ENCODE results near the gene GAA.

Gene GAA

DNA sequence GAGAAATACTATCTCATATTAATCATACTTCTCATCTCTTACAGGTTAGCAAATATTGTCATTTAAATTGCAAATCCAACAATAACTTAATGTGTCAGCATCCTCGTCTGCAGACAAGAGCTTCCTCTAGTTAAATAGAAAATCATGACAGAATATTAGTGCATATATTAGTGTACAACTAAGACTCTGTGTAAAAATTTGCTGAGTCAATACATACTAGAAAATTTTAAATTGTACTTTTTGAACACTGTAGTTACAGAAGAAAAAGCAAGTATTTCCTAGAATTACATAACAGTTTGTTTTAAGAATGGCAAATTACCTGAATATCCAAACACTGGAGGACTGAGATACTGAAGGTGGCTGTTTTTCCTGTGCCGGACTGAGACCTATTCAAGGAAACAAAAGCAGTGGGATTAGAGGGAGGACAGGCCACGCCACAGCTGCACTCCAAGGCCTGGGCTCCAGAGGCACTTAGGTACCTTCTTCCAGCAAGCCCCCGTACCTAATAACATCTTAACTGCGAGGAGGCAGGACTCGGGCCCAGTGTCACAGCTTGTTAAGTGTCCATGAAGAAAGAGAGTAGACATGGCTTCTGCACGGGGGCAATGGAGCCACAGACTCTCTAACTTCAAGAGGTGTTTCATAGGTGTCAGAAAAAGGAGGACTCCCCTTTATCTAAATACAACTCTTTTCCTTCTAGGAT, 40.2 kb downstream of the GAA start:
- no peak overlapping the region for H3K4me3 ChIP-seq (ENCODE audit: severe bottlenecking)
- no peak for ATAC-seq (ENCODE audit: low read depth)
- no peak overlapping the region for H3K27ac ChIP-seq (ENCODE audit: poor library complexity, severe bottlenecking)
- DNase-seq (ENCODE audit: low spot score): no peak
- H3K27me3 ChIP-seq (ENCODE audit: insufficient read depth, poor library complexity, severe bottlenecking): no peaks in the 10 kb centered on the region
- peaks cover 87% of the 10 kb centered on the region for H3K36me3 ChIP-seq (ENCODE audit: low read depth)
- H3K4me1 ChIP-seq (ENCODE audit: insufficient read depth, poor library complexity, severe bottlenecking): no peaks in the 10 kb centered on the region
- TF ChIP-seq, protein P1, sequence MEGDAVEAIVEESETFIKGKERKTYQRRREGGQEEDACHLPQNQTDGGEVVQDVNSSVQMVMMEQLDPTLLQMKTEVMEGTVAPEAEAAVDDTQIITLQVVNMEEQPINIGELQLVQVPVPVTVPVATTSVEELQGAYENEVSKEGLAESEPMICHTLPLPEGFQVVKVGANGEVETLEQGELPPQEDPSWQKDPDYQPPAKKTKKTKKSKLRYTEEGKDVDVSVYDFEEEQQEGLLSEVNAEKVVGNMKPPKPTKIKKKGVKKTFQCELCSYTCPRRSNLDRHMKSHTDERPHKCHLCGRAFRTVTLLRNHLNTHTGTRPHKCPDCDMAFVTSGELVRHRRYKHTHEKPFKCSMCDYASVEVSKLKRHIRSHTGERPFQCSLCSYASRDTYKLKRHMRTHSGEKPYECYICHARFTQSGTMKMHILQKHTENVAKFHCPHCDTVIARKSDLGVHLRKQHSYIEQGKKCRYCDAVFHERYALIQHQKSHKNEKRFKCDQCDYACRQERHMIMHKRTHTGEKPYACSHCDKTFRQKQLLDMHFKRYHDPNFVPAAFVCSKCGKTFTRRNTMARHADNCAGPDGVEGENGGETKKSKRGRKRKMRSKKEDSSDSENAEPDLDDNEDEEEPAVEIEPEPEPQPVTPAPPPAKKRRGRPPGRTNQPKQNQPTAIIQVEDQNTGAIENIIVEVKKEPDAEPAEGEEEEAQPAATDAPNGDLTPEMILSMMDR (IDR thresholded peaks at IDR 0.05; ENCODE audit: poor library complexity, severe bottlenecking): no peak
- no peaks in the 10 kb centered on the region for H3K9me3 ChIP-seq (ENCODE audit: severe bottlenecking)

DNA sequence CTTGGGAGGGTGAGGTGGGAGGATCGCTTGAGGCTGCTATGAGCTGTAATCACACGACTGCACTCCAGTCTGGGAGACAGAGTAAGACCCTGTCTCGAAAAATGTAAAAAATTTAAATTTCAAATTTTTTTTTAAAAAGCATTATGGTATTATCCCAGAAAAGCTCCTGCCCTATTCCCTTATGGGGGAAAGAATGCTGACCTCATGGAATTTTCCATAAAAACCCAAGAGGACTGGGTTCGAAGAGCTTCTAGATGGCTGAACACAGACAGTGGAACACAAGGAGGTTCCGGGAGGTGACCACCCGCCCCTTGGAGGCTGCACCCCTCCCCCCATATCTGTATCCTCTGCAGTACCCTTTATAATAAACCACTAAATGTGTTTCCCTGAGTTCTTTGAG, 41.5 kb downstream of the GAA start:
- Histone ChIP-seq H3K9me3 (ENCODE audit: severe bottlenecking) (no peaks in the 10 kb centered on the region), H3K36me3 (ENCODE audit: low read depth) (peaks cover 74% of the 10 kb centered on the region), H3K27me3 (ENCODE audit: insufficient read depth, poor library complexity, severe bottlenecking) (no peaks in the 10 kb centered on the region), H3K27ac (ENCODE audit: poor library complexity, severe bottlenecking) (no peak overlapping the region), H3K4me3 (ENCODE audit: severe bottlenecking) (no peak overlapping the region), H3K4me1 (ENCODE audit: insufficient read depth, poor library complexity, severe bottlenecking) (no peaks in the 10 kb centered on the region)
- ATAC-seq (ENCODE audit: low read depth) (no peak), DNase-seq (ENCODE audit: low spot score) (peak; percentile 26)
- TF ChIP-seq, protein P1 (IDR thresholded peaks at IDR 0.05; ENCODE audit: poor library complexity, severe bottlenecking): no peak

DNA sequence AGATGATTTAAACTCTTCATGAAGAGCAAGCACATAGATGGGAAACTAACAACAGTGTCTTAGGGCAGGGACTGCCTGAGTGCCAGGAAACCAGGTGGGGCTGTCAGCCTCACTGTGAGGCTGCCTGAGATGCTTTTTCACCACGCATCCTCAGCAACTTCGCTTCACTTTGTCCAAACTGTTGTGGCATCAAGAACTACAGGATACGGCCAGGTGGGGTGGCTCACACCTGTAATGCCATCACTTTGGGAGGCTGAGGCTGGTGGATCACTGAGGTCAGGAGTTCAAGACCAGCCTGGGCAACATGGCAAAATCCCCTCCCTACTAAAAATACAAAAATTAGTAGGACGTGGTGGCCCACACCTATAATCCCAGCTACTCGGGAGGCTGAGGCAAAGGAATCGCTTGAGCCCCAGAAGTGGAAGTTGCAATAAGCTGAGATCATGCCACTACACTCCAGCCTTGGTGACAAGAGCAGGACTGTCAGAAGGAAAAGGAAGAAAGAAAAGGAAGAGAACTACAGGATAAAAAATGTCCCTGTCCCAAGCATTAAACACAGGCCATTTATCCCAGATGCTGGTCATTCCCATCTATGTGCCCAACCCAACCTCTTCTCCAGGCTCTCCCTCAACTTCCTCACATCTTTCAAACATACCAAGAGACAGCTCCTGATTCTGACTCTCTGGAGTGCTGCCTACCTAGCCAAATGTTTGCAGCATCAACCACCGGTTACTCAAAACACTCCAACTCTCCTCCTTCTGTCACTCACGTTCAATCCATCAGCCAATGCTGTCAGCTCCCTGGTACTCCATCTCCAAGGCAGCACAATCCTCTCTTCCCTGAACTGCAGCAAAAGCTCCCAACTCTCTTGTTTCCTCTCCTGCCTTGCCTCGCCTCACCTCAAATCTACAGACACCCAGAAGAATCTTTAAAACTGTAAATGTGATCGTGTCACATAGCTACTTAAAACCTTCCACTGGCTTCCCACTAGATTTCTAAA, 44.0 kb downstream of the GAA start:
- peak overlapping the region; percentile 78 for H3K4me3 ChIP-seq (ENCODE audit: severe bottlenecking)
- peaks cover 50% of the 10 kb centered on the region for H3K36me3 ChIP-seq (ENCODE audit: low read depth)
- DNase-seq (ENCODE audit: low spot score) (peak; percentile 9), ATAC-seq (ENCODE audit: low read depth) (no peak)
- no peaks in the 10 kb centered on the region for H3K9me3 ChIP-seq (ENCODE audit: severe bottlenecking)
- H3K27me3 ChIP-seq (ENCODE audit: insufficient read depth, poor library complexity, severe bottlenecking): no peaks in the 10 kb centered on the region
- H3K4me1 ChIP-seq (ENCODE audit: insufficient read depth, poor library complexity, severe bottlenecking): no peaks in the 10 kb centered on the region
- TF ChIP-seq, protein P1 (IDR thresholded peaks at IDR 0.05; ENCODE audit: poor library complexity, severe bottlenecking): no peak
- H3K27ac ChIP-seq (ENCODE audit: poor library complexity, severe bottlenecking): peak overlapping the region; percentile 66

DNA sequence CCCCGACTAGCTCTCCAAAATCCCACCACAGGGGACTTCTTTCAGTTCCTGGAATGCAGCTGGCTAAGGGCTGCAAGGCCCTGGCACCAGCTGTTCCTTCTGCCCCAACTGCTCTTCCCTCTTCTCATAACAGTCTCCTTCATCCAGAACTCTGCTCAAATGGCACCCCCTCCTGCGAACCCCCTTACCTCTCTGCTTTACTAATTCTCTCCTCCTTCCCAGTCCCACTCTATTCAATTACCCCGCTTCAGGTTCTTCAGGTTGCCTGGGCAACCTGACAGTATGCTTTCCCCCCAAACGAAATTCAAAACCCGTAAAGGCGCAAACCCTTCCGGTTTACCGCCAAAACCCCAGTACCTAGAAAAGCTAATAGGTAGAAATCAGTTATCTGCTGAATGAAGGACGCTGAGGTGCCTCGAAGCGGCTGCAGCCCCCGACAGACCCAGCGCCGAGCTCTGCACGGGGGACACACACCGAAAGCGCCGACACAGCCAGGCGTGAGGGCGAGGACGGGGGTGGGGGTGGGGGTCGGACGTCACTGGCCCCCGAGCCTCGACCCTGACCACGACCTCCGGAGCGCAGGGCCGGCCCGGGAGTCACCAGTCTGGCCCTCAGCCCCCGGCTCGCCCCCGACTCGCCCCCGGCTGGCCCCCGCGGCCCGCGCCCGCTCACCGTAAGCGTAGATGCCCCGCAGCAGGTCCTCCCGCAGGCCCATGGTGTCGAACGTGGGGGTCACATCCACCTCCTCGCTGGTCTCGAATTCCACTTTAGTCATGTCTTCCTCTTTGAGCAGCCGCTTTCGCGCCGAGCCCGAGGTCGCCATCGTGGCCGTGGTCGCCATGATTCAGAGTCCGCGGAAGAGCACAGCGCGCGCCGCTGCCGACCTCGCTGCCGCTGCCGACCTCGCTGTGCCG, 45.0 kb downstream of the GAA start:
- peak overlapping the region; percentile 66 for H3K27ac ChIP-seq (ENCODE audit: poor library complexity, severe bottlenecking)
- H3K4me1 ChIP-seq (ENCODE audit: insufficient read depth, poor library complexity, severe bottlenecking): no peaks in the 10 kb centered on the region
- peaks cover 40% of the 10 kb centered on the region for H3K36me3 ChIP-seq (ENCODE audit: low read depth)
- H3K4me3 ChIP-seq (ENCODE audit: severe bottlenecking): peak overlapping the region; percentile 78
- ATAC-seq (ENCODE audit: low read depth) (no peak), DNase-seq (ENCODE audit: low spot score) (no peak)
- TF ChIP-seq, protein P1 (IDR thresholded peaks at IDR 0.05; ENCODE audit: poor library complexity, severe bottlenecking): no peak
- no peaks in the 10 kb centered on the region for H3K9me3 ChIP-seq (ENCODE audit: severe bottlenecking)
- H3K27me3 ChIP-seq (ENCODE audit: insufficient read depth, poor library complexity, severe bottlenecking): no peaks in the 10 kb centered on the region

Measured in RWPE2 (cell line).